CD4-positive, alpha-beta T cell treated with Interleukin-6 at 100 ng/mL for 8 hours (primary cell): Measurements from ENCODE around the gene CHCHD4.
A peak's percentile ranks its signal among the peaks of the same experiment; 100 is the strongest.

ENCODE experiments used
- DNase-seq: peaks from one replicate; pipeline ENCODE4 v3.0.0-alpha.2; 2020; ENCODE audit warnings: mixed read lengths, low spot score

CHCHD4 gene

DNA sequence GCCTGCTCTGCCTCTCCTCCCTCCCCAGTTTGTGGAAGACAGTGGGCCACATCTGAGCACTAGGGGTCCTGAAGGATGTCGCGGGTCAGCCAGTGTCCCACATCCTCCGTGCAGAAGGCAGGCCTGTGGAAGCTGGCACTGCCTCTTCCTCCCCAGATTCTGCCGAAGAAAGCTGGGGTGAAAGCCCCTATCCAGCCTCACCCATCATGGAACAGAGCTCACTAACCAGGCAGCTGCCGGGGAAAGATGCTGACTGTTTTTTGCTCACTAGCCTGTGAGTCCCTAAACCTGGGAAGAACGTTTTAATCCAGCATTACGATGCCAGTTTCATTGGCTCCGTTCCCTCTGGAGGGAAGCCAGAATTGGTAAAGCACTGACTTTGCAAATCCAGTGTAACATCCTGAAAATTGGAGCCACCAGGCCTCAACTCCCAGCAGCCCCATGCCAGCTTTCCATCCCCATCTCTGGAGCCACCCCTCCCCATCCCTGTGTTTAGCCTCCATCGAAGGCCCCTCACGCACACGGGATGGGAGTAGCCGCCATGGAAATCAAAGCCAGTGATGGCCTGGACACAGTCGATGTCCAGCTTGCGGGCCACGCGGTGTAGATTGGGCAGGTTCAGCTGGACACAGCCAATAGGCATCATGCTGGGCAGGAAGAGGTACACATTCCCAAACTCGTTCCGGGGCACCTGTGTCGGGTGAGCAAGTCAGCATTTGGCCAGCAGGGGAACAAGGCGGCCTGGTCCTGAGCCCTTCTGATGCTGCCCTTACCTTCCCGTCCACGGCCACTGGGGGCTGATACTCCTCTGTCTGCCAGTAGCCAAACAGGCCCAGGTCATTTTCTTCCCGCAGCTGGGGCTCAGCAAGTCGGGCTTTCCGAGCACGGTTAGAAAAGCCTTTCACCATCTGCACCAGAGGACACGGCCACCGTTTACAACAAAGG lies 23.6 kb upstream of the CHCHD4 start:
- DNase-seq, result no peak

DNA sequence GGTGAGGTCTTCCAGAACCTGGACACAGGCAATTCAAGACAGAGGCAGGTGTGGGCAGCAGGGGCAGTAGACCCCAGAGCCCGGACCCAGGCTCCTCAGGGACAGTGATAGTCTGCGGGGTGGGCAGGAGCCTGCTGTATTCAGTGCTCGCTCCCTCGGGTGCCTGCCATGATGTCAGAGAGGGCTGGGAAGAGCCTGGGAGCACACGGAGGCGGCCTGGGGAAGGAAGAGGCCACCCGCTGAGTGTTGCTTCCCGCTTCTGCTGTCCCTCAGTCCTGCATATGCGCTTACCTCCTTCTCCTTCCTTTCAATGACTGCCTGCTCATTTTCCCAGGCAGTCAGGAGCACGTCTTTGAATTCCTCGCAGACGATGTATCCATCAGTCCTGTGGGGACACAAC lies 22.9 kb upstream of the CHCHD4 start:
- no peak for DNase-seq

DNA sequence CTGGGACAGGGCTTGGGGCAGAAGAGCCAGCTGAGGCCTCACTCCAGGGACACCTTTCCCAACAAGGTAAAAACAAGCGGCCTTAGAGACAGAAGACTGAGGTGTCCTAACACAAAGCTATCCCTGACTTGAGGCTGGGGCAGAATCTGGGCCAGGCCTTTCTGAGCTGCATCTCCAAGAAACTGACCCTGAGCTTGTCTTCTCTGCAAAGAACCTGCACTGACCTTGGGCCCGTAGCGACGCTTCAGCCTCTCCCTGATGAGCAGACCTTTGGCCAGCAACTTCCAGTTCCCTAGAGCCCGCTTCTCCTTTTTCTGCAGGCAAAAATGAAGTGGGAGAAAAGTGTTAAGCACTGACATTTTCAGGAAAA lies 22.4 kb upstream of the CHCHD4 start:
- DNase-seq, result no peak

DNA sequence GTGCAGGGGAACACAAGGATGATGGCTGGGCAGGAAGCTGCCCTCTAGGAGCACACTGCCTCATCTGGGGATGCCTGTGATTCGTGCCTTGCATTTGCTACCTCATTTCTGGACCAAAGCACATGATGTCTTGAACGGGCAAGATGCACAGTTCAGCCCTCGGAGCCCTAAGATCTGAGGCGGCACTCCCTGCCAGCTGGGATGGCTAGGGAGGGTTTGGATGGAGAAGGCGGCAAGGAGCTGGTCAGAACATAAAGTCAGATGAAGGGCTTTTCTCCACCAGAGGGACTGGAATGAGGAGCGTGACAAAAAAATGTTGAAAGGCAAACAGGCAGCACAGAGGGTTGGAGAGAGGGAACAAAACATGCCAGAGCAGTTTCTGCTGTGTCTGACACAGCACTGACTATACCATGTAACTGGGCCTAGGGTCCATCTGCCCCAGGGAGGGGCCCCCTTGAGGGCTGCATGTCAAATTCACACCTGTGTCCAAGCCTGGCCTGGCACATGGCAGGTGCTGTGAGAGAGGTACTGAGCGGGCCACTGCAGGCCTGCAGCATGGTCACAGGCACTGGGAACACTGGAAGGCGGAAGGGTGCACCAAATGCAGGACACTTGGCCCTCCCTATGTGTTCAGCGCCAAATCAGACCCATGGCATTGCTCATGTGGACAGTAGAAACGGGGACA lies 21.9 kb upstream of the CHCHD4 start:
- DNase-seq, result no peak

DNA sequence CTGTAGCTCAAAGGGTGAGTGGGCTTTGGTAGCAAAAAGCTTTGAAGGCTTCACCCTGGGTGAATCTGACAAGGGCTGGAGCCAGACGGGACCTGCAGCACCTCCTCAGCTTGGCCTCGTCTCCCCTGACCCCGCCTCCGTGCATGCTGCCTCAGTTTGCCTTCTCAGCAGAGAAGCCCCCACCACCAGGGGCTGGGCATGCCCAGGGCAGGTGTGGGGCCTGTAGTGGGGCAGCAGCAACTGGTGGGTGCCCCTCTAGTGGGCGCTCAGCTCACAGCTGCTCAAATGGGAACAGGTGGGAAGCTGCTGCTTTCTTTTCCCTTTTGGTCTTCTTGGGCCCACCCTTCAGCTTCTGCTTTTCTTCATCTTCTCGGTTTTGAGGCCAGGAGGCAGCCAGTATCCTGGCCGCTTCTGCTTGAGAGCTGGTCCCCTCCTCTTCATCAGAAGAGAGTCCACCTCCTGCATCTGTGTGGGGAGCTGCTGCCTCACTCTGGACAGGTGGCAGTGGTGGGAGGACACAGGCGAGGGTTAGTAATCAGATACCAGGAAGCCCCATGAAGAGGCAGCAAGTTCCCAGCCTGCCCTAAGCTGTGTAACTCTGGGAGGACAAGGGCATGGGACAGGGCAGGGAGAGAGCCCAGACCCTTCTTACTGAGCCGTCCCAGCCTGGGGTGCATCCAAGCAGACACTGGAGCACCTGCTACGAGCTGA lies 21.2 kb upstream of the CHCHD4 start:
- no peak for DNase-seq

DNA sequence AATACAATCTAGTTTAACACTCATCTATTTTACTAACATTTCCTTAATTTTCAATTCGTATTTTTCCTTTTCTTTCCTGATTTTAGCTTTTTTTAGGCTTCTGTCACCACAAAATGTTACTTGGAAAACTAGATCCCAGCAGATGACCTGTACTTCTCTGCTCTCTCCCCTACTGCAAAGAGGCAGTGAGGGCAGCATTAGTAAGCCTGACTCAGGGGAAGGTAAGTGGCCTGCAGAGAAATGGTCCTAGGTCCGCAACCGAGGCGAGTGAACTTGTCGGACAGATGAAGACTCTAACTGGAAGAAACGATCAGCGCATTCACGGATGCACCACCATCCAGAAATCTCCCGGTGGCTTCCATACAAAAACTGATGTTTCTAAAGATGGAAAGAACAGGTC lies 20.6 kb upstream of the CHCHD4 start:
- DNase-seq, result no peak

DNA sequence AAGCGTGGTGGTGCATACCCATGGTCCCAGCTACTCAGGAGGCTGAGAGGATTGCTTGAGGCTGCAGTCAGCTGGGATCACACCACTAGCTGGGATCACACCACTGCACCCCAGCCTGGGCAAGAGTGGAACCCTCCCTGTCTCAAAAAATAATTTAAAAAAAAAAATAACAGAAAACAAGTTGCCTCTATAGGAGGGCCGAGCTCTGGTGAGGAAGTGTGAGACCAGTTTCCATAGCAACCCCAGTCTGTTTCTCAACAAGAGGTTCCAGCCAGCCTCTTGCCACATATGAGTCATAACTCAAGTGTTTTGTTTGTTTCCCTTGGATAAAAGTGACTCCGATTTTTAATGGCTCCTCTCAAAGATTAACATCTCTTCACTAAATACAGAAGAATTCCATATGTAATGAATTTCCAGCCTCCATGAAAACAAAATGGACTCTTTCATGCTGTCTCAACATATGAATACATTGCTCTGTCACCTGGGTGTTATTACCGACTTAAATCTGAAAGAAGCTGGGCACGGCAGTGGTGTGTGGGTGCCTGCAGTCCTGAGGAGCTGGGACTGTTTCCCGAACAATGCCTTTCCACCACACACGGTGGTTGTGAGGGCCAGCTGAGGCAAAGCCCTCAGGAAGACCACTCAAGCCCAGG lies 19.9 kb upstream of the CHCHD4 start:
- DNase-seq, result peak; percentile 92

DNA sequence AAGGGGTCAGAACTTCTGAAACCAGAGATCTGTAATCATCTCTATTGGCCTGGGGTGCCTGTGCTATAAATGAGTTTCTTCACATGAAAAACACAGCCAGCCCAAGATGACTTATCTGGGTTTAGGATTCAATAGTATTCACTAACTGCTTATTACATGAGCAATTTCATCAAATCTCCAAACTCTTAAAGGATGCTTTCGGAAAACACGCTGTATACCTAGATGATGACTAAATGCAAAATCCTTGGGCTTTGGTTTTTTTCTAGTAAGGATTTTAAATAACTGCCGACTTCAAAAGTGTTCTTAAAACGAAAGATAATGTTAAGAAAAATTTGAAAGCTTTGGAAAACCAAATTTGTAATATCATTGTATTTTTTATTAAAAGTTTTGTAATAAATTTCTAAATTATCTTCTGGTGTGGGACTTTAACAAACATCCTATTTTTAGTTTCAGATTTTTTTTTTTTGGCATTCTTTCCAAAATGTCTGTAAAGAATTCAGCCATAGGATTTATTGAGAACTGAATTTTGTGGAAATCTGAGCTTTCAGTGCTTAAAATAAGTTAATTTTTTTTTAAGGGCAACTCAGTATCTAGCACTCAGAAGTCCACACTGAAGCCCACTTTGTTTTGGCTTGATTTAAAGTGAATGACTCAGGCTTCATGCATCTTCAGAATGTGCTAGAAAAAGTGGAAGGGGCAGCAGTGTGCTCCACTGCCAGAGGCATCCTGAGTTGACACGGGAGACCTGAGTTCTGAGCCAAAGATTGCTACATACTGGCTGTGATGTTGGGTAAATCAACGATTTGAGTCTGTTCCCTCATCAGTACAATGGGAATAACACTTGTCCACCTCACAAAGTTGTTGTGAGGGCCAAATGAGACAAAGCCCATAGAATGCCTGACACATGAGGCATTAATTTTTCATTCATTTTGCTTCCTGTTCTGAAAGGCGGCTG lies 18.9 kb upstream of the CHCHD4 start:
- no peak for DNase-seq

DNA sequence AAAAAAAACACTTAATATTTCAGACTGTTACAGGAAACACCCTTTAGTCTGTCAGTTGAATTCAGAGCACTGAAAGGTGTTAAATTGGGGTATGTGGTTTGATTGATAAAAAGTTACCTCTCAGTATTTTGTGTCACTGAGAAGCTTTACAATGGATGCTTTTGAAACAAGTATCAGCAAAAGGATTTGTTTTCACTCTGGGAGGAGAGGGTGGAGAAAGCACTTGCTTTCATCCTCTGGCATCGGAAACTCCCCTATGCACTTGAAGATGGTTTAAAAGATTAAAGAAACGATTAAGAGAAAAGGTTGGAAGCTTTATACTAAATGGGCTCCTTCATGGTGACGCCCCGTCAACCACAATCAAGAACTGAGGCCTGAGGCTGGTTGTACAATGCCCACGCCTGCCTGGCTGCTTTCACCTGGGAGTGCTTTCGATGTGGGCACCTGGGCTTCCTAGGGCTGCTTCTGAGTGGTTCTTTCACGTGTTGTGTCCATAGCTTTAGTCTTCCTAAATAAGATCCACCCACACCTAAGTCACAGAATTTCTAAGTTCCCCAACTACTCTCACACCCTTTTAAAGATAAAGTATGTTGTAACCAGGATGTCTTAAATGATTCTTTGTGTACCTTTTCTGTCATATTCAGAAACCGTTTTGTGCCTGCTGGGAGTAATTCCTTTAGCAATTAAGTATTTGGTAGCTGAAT lies 18.0 kb upstream of the CHCHD4 start:
- DNase-seq, result peak; percentile 60

DNA sequence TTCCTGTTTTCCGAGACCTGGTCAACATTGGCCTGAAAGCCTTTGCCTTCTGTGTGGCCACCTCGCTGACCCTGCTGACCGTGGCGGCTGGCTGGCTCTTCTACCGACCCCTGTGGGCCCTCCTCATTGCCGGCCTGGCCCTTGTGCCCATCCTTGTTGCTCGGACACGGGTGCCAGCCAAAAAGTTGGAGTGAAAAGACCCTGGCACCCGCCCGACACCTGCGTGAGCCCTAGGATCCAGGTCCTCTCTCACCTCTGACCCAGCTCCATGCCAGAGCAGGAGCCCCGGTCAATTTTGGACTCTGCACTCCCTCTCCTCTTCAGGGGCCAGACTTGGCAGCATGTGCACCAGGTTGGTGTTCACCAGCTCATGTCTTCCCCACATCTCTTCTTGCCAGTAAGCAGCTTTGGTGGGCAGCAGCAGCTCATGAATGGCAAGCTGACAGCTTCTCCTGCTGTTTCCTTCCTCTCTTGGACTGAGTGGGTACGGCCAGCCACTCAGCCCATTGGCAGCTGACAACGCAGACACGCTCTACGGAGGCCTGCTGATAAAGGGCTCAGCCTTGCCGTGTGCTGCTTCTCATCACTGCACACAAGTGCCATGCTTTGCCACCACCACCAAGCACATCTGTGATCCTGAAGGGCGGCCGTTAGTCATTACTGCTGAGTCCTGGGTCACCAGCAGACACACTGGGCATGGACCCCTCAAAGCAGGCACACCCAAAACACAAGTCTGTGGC lies 17.1 kb upstream of the CHCHD4 start:
- DNase-seq, result no peak

DNA sequence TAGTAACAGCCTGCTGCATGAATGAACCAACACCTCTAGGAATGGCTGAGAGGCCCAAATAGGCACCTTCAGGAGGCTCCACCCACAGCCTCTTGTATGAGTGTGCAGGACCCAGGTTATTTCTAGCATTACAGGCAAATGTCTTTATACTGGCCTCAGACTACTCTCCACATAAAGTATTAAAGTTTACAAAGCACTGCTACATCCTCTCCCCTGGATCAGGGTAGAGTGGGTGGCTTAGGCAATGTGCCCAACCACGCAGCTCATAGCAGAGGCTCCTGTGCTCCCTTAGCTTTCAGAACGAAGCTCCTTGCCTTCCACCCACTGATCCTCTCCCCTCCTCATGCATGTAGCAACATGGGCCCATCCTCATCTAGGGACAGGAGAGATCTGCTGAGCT lies 16.5 kb upstream of the CHCHD4 start:
- DNase-seq, result no peak

DNA sequence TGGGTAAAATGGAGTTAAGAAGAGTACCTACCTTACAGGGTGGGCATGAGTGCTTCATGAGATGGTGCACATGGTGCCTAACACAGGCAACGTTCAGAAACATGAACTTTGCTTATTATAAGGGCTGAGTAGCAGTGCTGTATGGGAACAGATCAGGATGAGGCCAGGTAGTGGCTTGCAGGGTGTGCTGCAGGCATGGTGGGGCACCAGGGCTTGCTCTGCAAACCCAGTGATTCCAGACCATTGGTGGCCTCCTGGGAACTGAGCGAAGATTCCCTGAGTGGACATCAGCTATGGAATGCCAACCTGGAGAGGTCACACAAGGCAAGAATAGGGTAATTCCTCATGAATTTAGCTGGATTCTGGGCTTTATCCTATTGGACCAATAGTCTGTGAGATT lies 16.0 kb upstream of the CHCHD4 start:
- DNase-seq, result no peak

DNA sequence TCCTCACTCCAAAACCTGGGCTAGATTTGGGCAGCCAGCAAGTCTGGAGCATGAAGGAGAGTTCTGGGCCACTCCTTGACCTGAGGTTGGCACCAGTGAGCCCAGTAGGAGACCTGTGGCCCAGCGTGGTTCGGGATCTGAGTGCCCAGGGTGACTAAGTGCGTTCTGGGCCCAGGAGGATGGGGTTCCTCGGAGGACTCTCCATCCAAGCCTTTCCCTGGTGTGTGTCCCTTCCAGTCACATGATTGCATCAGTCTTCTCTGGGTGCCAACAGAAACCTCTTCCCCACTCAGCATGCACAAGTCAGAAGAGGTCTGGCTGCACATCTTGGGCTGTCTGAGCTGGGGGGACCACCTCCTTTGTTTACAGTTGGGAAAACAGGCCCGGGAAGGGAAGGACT lies 15.1 kb upstream of the CHCHD4 start:
- DNase-seq, result no peak

DNA sequence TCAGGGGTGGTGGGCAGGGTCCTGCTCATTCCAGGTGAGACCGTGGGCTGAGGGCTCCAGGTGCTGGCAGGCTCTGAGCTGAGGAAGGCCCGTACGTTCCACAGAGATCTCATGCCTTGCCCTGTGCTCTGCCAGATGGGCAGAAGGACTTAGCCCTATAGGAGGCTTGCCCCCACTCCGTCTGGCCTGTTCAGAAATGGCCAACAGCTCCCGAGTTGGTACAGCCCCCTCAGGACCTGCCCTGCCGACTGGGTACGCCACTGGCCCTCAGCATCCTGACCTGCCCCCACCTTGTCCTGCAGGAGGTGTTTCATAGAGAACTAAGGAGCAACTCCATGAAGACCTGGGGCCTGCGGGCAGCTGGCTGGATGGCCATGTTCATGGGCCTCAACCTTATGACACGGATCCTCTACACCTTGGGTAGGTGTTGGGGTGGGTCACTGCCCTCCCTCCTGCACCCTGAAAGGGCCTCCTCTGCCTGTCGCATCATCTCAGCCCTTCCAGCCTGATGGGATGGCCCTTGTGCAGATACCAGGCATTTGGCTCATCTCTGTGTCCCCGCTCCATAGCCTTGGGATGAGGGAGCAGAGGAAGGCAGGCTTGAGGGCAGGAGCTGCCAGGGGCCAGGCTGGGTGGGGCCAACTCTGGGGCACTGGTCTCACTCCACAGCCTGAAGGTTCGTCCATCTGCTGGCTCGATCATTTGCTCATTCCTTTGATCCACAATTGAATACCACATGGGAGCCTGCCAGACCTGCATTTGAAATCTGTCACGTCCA lies 14.4 kb upstream of the CHCHD4 start:
- no peak for DNase-seq

DNA sequence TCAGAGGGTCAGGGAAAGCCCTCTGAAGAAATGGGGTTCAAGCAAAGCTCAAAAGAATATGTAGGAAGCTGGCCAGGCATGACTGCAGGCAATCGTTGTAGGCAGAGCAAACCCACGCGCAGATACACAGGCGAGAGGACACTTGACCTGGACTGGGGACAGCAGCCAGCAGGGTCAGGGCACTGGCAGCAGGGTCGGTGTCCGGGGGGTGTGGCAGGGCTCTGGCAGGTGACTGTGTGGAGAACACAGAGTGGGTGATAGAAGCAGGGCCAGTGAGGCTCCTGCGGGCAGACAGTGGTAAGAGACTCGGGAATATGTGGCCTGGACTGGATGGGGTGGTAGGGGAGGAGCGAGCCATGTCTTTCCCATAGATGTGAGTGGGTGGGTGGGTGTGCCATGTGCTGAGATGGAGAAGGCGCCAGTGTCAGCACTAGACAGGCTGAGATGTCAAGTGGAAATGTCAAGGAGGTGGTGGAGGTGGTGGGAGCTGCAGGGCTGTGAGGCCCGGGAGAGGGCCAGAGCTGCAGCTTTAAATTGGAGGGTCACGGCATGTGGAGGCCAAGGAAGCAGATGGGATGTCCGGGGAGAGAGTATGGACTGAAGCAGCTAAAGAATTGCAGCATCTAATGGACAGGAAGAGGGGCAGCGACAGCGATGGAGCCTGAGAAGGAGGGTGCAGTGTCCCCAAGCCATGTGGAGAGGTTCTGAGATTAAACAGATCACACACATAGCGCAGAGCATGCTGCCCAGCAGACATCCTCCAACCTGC lies 13.6 kb upstream of the CHCHD4 start:
- DNase-seq, result no peak

DNA sequence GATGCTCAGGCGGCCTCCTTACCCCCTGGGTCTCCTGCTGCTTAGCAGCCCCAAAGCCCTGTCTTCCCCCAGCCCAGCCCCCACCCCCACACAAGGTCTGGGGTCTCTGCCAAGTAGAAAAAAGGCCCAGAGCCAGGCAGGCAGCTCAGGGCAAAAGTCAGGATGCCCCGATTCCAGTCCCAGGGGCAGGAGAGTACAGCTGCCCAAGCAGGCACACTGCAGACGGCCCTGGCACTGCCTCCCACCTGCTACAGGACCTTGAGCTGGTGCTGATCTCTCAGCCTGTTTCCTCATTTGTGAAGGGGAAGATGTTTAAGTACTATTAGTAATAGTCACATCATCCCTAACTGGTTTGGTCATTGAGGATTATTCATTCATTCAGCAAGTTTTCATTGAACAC lies 12.8 kb upstream of the CHCHD4 start:
- DNase-seq, result no peak

DNA sequence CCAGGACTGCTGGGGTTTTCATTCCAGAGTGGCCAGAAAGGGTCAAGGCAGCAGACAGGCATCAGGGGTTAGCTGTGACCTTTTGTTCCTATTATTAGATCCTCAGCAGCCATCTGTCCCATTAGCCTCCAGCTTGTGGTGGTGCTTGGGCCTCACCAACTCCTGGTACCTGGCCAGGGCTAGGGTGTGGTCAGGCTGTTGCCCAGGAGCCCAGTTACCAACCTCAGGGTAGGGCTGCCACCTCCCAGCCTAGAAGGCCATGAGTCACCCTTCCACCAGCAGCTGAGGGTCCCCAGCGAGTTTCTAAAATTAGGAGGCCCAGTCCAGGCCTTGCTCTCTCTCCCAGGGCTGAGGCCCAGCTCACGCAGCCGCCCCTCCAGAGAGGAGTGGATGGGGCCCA lies 12.3 kb upstream of the CHCHD4 start:
- no peak for DNase-seq

DNA sequence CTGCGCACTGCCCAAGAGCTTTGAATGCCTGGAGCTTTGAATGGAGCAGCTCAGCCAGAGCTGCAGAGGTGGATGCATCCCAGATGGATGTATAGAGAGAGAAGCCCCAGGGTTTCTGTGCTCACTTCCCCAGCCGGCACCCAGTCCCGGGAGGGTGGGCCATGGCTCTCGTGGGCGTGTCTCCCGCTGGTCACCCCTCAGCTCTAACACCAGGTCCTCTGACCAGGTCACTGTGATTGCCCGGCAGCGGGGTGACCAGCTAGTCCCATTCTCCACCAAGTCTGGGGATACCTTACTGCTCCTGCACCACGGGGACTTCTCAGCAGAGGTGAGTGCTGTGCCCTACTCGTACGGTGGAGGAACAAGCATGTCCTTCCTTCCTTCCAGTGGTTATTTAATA lies 10.9 kb upstream of the CHCHD4 start:
- DNase-seq, result no peak
